HEK293T (cell line): ENCODE measurements around the gene CDH2.

Experiments used
- BHLHE40 ChIP-seq: fragments of 450-650 bp; IDR thresholded peaks from 2 replicates; pipeline ENCODE4 v1.6.1; 2016; ENCODE audit warnings: mild to moderate bottlenecking, moderate library complexity, borderline replicate concordance
- ELF4 ChIP-seq: fragments of 450-650 bp; IDR thresholded peaks from 2 replicates; pipeline ENCODE4 v1.6.1; 2017; ENCODE audit warnings: antibody characterized with exemption
- FOXK2 ChIP-seq: fragments of 450-650 bp; IDR thresholded peaks from 2 replicates; pipeline ENCODE4 v1.6.1; 2016; ENCODE audit warnings: mild to moderate bottlenecking
- FOXM1 ChIP-seq: fragments of 450-650 bp; IDR thresholded peaks from 2 replicates; pipeline ENCODE4 v1.6.1; 2017; ENCODE audit warnings: mild to moderate bottlenecking, borderline replicate concordance
- L3MBTL2 ChIP-seq: fragments of 450-650 bp; conservative IDR thresholded peaks from 2 replicates; pipeline ENCODE4 v1.6.1; 2016; ENCODE audit warnings: mild to moderate bottlenecking
- LEF1 ChIP-seq: fragments of 450-650 bp; IDR thresholded peaks from 2 replicates; pipeline ENCODE4 v1.6.1; 2017; ENCODE audit warnings: mild to moderate bottlenecking, borderline replicate concordance
- NFRKB ChIP-seq: fragments of 450-650 bp; IDR thresholded peaks from 2 replicates; pipeline ENCODE4 v1.6.1; 2016; ENCODE audit warnings: mild to moderate bottlenecking, moderate library complexity
- SP1 ChIP-seq: fragments of 450-650 bp; IDR thresholded peaks from 2 replicates; pipeline ENCODE4 v1.6.1; 2017
- SUZ12 ChIP-seq: fragments of 450-650 bp; IDR thresholded peaks from 2 replicates; pipeline ENCODE4 v1.6.1; 2016; ENCODE audit warnings: mild to moderate bottlenecking
- TARDBP ChIP-seq: fragments of 450-650 bp; IDR thresholded peaks from 2 replicates; pipeline ENCODE4 v1.6.1; 2016
- ZNF384 ChIP-seq: fragments of 450-650 bp; IDR thresholded peaks from 2 replicates; pipeline ENCODE4 v1.6.1; 2016

DNA sequence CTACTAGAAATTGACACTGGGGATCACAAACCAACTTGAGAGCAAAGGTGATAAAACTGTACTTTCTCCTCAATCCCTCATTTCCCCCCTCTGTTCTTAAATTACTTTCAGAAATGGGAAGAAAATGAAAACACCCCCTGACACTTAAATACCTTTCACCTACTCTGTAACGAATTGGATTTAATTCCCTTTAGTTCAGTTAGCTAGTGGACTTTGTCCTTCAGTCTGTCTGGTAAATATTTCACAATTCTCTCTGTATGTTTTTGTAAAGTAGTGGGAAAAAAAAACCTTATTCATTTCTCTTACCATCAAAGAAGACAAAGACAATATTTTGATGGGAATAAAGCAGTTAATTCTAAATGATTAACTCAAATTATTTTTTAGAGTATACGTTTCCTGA is 85.7 kb downstream of the CDH2 start:
- TF ChIP-seq ZNF384 (no peak), ELF4 (no peak), L3MBTL2 (no peak), TARDBP (no peak), NFRKB (no peak), LEF1 (no peak), SP1 (no peak), FOXM1 (no peak), FOXK2 (no peak), BHLHE40 (no peak), SUZ12 (no peak)
